Measurements from ENCODE around the gene FILIP1.

GRCh38 chr6:75450903-75451302 is 42.7 kb downstream of the FILIP1 start:
- TF ChIP-seq BHLHE40 (IDR thresholded peaks at IDR 0.05; ENCODE audit: low read depth, low read length), result no peak
- TF ChIP-seq CHD4 (IDR thresholded peaks at IDR 0.05; ENCODE audit: borderline replicate concordance), result no peak
- TF ChIP-seq CTCF (IDR thresholded peaks at IDR 0.05), result no peak

Measured in A549 (cell line).